Muscle of leg (tissue), 16 donors: ENCODE measurements around the gene SH3RF1. TPM values are rescaled to one million over a fixed set of nuclear protein-coding genes. Genes with fewer than 3 reads are reported as not detected.
A peak's percentile ranks its signal among the peaks of the same experiment; 100 is the strongest.

Experiments
- DNase-seq: peaks from one replicate; pipeline ENCODE4 v3.0.0; 2013
- H3K27ac ChIP-seq: one replicate; pipeline ENCODE4 v1.5.1; 2013; ENCODE audit warnings: mild to moderate bottlenecking, low read length, control low read depth
- H3K27me3 ChIP-seq: one replicate; pipeline ENCODE4 v1.6.1; 2013; ENCODE audit warnings: low read length; ENCODE audit not compliant: control insufficient read depth, insufficient read depth
- H3K36me3 ChIP-seq: one replicate; pipeline ENCODE4 v1.6.1; 2013; ENCODE audit warnings: low read length; ENCODE audit not compliant: control insufficient read depth, insufficient read depth
- H3K4me1 ChIP-seq: one replicate; pipeline ENCODE4 v1.6.1; 2013; ENCODE audit warnings: low read length; ENCODE audit not compliant: control insufficient read depth, insufficient read depth
- H3K4me3 ChIP-seq: one replicate; pipeline ENCODE4 v1.5.1; 2013; ENCODE audit warnings: low read length, control low read depth
- H3K9me3 ChIP-seq: replicated peaks from 2 replicates; pipeline ENCODE4 v1.6.1; 2013; ENCODE audit warnings: low read depth, low read length; ENCODE audit not compliant: control insufficient read depth
- WGBS: methylation state at CpG from one replicate; pipeline ENCODE4 v1.1.5; 2013; ENCODE audit warnings: missing lambda C conversion rate; ENCODE audit not compliant: insufficient coverage; 5-methylcytosine and 5-hydroxymethylcytosine counted together
- long read RNA-seq, 11 donors: transcript quantifications; one replicate each; lab custom pipeline, GENCODE V29; 2026
- polyA plus RNA-seq, 8 donors: library from polyadenylated mRNA; unstranded; fragments of 120-200 nt; gene quantifications; one replicate each; pipeline versions ENCODE4 v1.2.1 to v1.2.3, GENCODE V29; 2013; ENCODE audit warnings: inconsistent platforms in 1 of 8, low replicate concordance in 1 of 8; ENCODE audit not compliant: insufficient read length in 8 of 8, insufficient read depth in 1 of 8
- total RNA-seq: library from RNA; stranded (reverse); fragments of 120-200 nt; gene quantifications from one replicate; pipeline ENCODE4 v1.2.4, GENCODE V29; 2013

Gene SH3RF1
- total RNA-seq (10.7 TPM), polyA plus RNA-seq (10 to 100 TPM; 11.6 to 19.4 (median 16.3) TPM)
- long read RNA-seq, donor 1, full-length matches to known transcripts = 1 of 1 reads
- long read RNA-seq, donor 1, partial matches to known transcripts = 0 of 1 reads
- long read RNA-seq, donor 1, other reads (novel, unspliced or antisense) = 0 of 1 reads
- long read RNA-seq, donor 2 = 0 reads
- long read RNA-seq, donor 3, full-length matches to known transcripts = 5 of 24 reads
- long read RNA-seq, donor 3, partial matches to known transcripts = 19 of 24 reads
- long read RNA-seq, donor 3, other reads (novel, unspliced or antisense) = 0 of 24 reads
- long read RNA-seq, donor 4, partial matches to known transcripts = 0 of 2 reads
- long read RNA-seq, donor 4, other reads (novel, unspliced or antisense) = 0 of 2 reads
- long read RNA-seq, donor 5, full-length matches to known transcripts = 4 of 41 reads
- long read RNA-seq, donor 5, partial matches to known transcripts = 37 of 41 reads
- long read RNA-seq, donor 5, other reads (novel, unspliced or antisense) = 0 of 41 reads
- long read RNA-seq, donor 6, full-length matches to known transcripts = 1 of 1 reads
- long read RNA-seq, donor 6, partial matches to known transcripts = 0 of 1 reads
- long read RNA-seq, donor 6, other reads (novel, unspliced or antisense) = 0 of 1 reads
- long read RNA-seq, donor 7 = 0 reads
- long read RNA-seq, donor 8, full-length matches to known transcripts = 1 of 1 reads
- long read RNA-seq, donor 8, partial matches to known transcripts = 0 of 1 reads
- long read RNA-seq, donor 8, other reads (novel, unspliced or antisense) = 0 of 1 reads
- long read RNA-seq, donor 9 = 0 reads
- long read RNA-seq, donor 10 = 0 reads
- long read RNA-seq, donor 11, partial matches to known transcripts = 27 of 27 reads
- long read RNA-seq, donor 11, other reads (novel, unspliced or antisense) = 0 of 27 reads

GRCh38 chr4:169270810-169271691 lies at the start of gene SH3RF1:
Gene SH3RF1, minus strand, starts transcription at chr4:169270956. Its CDS starts 1,744 bp downstream, at chr4:169269212.
- Histone ChIP-seq H3K4me1 (peaks cover 14% of the 10 kb centered on the region), H3K27me3 (no peaks in the 10 kb centered on the region), H3K4me3 (peak within 1 kb of the TSS; percentile 85), H3K27ac (peak within 1 kb of the TSS; percentile 86), H3K9me3 (no peaks in the 10 kb centered on the region), H3K36me3 (no peaks in the 10 kb centered on the region)
- DNase-seq = peak; percentile 98
- WGBS = under 1% methylated on average over 76 of the region's 110 CpGs

GRCh38 chr4:169315530-169316343 lies 45.0 kb upstream of the SH3RF1 start:
- peak overlapping the region; percentile 4 for H3K27ac ChIP-seq
- H3K4me3 ChIP-seq = no peak overlapping the region
- H3K27me3 ChIP-seq = no peaks in the 10 kb centered on the region
- no peaks in the 10 kb centered on the region for H3K36me3 ChIP-seq
- DNase-seq = peak; percentile 27
- H3K4me1 ChIP-seq = peaks cover 14% of the 10 kb centered on the region
- 17% methylated on average over 2 of the region's 5 CpGs for WGBS
- no peaks in the 10 kb centered on the region for H3K9me3 ChIP-seq

- Histone ChIP-seq H3K36me3 (no peaks in the 10 kb centered on the region), H3K4me3 (no peak overlapping the region), H3K27me3 (no peaks in the 10 kb centered on the region), H3K4me1 (peaks cover 14% of the 10 kb centered on the region), H3K9me3 (no peaks in the 10 kb centered on the region), H3K27ac (no peak overlapping the region)
- DNase-seq = peak; percentile 79
- 22% methylated on average over 4 of the region's 8 CpGs for WGBS
These were observed 44.1 kb upstream of the SH3RF1 start for GRCh38 chr4:169314906-169315305.

- Histone ChIP-seq H3K27me3 (no peaks in the 10 kb centered on the region), H3K4me3 (no peak overlapping the region), H3K4me1 (peaks cover 14% of the 10 kb centered on the region), H3K27ac (no peak overlapping the region), H3K36me3 (no peaks in the 10 kb centered on the region), H3K9me3 (no peaks in the 10 kb centered on the region)
- WGBS = no CpG with 5 or more reads among the region's 2 CpGs
- no peak for DNase-seq
These were observed 43.0 kb upstream of the SH3RF1 start for GRCh38 chr4:169313732-169314131.

- WGBS = 83% methylated on average over 3 of the region's 6 CpGs
- Histone ChIP-seq H3K27me3 (no peaks in the 10 kb centered on the region), H3K4me3 (no peak overlapping the region), H3K9me3 (no peaks in the 10 kb centered on the region), H3K27ac (no peak overlapping the region), H3K4me1 (peaks cover 14% of the 10 kb centered on the region), H3K36me3 (no peaks in the 10 kb centered on the region)
- no peak for DNase-seq
These were observed 42.1 kb upstream of the SH3RF1 start for GRCh38 chr4:169312690-169313422.

GRCh38 chr4:169311643-169312365 lies 41.0 kb upstream of the SH3RF1 start:
- no peak overlapping the region for H3K4me3 ChIP-seq
- WGBS = 65% methylated on average over 7 of the region's 12 CpGs
- no peaks in the 10 kb centered on the region for H3K9me3 ChIP-seq
- H3K36me3 ChIP-seq = no peaks in the 10 kb centered on the region
- H3K27me3 ChIP-seq = no peaks in the 10 kb centered on the region
- peak; percentile 84 for DNase-seq
- H3K4me1 ChIP-seq = peaks cover 14% of the 10 kb centered on the region
- no peak overlapping the region for H3K27ac ChIP-seq

- Histone ChIP-seq H3K4me3 (no peak overlapping the region), H3K36me3 (no peaks in the 10 kb centered on the region), H3K4me1 (peaks cover 11% of the 10 kb centered on the region), H3K9me3 (no peaks in the 10 kb centered on the region), H3K27me3 (no peaks in the 10 kb centered on the region), H3K27ac (no peak overlapping the region)
- WGBS = 90% methylated on average over 7 of the region's 12 CpGs
- no peak for DNase-seq
These were observed 38.7 kb upstream of the SH3RF1 start for GRCh38 chr4:169309326-169309967.

GRCh38 chr4:169307576-169307975 lies 36.8 kb upstream of the SH3RF1 start:
- H3K4me3 ChIP-seq = no peak overlapping the region
- peaks cover 11% of the 10 kb centered on the region for H3K4me1 ChIP-seq
- DNase-seq = no peak
- no peaks in the 10 kb centered on the region for H3K9me3 ChIP-seq
- no peak overlapping the region for H3K27ac ChIP-seq
- no peaks in the 10 kb centered on the region for H3K27me3 ChIP-seq
- no peaks in the 10 kb centered on the region for H3K36me3 ChIP-seq
- WGBS = no CpG with 5 or more reads among the region's 2 CpGs
